GM21723 (cell line): ENCODE data around the gene RNASE11.
A peak's percentile ranks its signal among the peaks of the same experiment; 100 is the strongest.
"Not testable (repeated sequence)": the region's sequence is repeated elsewhere in the genome, so short reads cannot be mapped to it uniquely, and the experiment has no call there.

ENCODE experiments used
- ATAC-seq: cut with Tn5 transposase; IDR thresholded peaks from one replicate; pipeline ENCODE4 v1.9.1; 2021; ENCODE audit warnings: mild to moderate bottlenecking, moderate library complexity; ENCODE audit not compliant: unreplicated experiment

RNASE11 gene

GRCh38 chr14:20614038-20614840, 26.4 kb upstream of the RNASE11 start:
- peak; percentile 10 for ATAC-seq

- ATAC-seq: peak; percentile 72
Observed at GRCh38 chr14:20613094-20614037, 25.6 kb upstream of the RNASE11 start.

GRCh38 chr14:20612403-20612802, 24.6 kb upstream of the RNASE11 start:
- no peak for ATAC-seq

GRCh38 chr14:20611277-20611676, 23.5 kb upstream of the RNASE11 start:
- ATAC-seq: no peak

- ATAC-seq: peak; percentile 10
Observed at GRCh38 chr14:20610002-20610765, 22.4 kb upstream of the RNASE11 start.

- peak; percentile 15 for ATAC-seq
Observed at GRCh38 chr14:20609215-20610001, 21.6 kb upstream of the RNASE11 start.

GRCh38 chr14:20608383-20609110, 20.7 kb upstream of the RNASE11 start:
- no peak for ATAC-seq

- no peak for ATAC-seq
Observed at GRCh38 chr14:20607617-20608016, 19.8 kb upstream of the RNASE11 start.

- ATAC-seq: no peak
Observed at GRCh38 chr14:20606902-20607242, 19.1 kb upstream of the RNASE11 start.

GRCh38 chr14:20606190-20606901, 18.5 kb upstream of the RNASE11 start:
- ATAC-seq: no peak

- ATAC-seq: no peak
Observed at GRCh38 chr14:20603813-20604690, 16.3 kb upstream of the RNASE11 start.

- no peak for ATAC-seq
Observed at GRCh38 chr14:20602583-20602982, 14.8 kb upstream of the RNASE11 start.

- ATAC-seq: no peak
Observed at GRCh38 chr14:20601522-20601921, 13.7 kb upstream of the RNASE11 start.

- no peak for ATAC-seq
Observed at GRCh38 chr14:20597108-20597507, 9.3 kb upstream of the RNASE11 start.

GRCh38 chr14:20595726-20596125, 7.9 kb upstream of the RNASE11 start:
- not testable (repeated sequence) for ATAC-seq

- no peak for ATAC-seq
Observed at GRCh38 chr14:20592574-20592973, 4.8 kb upstream of the RNASE11 start.

GRCh38 chr14:20591235-20591634, 3.4 kb upstream of the RNASE11 start, which contains the start of gene RNASE12:
RNASE12 (minus strand) TSS chr14:20591376; CDS start chr14:20590723, 653 bp downstream.
- no peak for ATAC-seq

- ATAC-seq: no peak
Observed at GRCh38 chr14:20583908-20584307, 3.9 kb downstream of the RNASE11 start.
